GM21515 (cell line): ENCODE results near the gene IFT27.

ENCODE experiments used
- ATAC-seq: cut with Tn5 transposase; IDR thresholded peaks from one replicate; pipeline ENCODE4 v1.9.1; 2021; ENCODE audit not compliant: unreplicated experiment

The IFT27 gene

DNA sequence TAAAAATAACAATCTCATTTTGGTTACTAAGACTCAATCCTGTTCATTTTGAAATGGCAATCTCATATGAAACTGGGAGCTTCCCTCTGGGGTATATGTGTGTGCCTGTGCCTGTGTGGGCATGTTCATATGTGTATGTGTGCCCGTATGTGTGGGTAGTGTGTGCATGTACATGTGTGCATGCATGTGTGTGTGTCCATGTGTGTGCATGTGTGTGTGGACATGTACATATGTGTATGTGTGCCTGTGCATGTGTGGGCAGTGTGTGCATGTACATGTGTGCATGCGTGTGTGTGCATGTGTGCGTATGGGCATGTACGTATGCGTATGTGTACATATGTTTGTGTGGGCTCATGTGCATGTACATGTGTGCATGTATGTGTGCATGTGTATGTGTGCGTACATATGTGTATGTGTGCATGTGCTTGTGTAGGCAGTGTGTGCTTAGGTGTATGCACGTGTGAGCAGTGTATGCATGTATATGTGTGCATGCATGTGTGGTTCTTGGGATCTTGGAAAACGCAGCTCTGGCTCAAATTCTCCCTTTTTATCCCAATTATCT is 47.9 kb downstream of the IFT27 start:
- ATAC-seq = no peak

DNA sequence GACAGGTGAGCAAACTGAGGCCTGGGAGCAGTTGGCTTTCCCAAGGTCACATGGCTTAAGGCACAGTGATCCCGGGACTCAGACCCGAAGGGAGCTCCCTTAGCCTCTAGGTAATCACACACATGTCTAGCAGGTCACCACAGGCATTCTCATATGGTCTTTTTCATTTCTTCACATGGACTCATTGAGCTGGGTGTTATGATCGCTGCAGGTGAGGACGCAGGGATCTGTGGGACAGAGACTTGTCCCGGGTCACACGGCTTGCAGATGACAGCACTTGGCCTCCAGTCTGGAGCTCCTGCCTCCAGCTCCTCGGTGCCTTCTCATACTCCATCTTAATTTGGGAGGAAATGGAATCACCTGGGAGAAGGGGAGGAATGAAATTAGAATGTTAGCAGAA is 48.8 kb downstream of the IFT27 start:
- ATAC-seq = no peak

DNA sequence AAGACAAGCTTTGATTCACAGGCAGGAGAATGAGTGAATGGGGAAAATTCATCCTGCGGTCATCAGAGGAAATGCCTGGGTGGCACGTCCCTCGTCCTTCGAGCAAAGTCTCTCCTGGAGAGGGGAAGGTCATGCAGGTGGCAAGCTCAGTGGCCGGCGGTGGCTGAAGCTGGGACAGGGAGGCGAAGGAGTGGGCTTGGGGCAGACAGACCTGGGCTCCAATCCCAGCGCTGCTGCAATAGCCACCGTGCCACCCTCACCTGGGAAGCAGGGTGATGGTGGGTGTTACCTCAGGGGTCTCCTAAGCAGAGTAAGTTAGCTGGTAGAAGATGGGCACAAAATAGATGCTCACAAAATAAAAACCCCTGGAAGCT is 49.9 kb downstream of the IFT27 start:
- no peak for ATAC-seq

DNA sequence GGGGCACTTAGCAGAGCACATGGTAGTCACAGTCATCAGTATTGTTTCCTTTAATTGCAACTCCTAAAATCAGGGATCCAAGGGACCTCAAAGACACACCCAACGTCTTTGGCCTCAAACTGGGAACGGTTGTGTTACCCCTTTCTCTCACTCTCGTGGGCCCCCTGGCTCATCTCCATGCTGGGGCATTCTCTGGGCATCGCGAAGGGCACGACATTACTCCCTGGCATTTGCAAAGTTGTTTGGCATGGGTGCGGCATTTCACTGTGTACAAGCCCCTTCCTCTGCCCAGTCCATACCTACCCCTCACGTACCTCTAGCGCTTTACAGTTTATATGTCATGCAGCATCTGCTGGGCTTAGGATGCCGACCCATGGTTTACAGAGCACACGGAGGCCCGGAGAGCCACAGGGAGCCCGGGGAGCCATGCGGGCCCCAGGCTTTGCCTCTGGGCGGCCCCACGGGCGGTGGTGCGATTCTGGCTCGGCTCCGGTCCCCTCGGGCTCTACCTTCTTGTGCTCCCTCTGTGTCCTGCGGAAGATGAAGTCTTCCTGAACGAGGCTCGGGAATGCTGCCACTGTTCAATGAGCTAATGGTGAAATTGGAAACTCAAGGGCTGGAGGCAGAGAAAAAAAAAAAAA is 50.4 kb downstream of the IFT27 start:
- no peak for ATAC-seq

DNA sequence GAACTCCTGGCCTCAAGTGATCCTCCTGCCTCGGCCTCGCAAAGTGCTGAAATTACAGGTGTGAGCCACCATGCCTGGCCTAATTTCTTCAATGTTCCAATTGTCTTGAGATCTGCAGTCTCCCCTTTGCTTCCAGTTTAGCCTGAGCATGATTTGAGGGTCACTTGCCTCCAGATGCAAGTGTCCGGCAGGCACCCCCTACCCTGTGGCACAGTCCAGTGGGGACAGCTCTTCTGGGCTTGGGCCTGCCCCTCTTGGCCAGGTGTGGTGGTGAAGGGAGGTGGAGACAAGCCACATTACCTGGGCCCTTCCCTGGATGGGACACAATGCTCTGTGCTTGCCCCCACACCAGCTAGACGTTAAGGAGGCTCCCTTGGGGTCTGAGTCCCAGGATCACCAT is 51.1 kb downstream of the IFT27 start:
- ATAC-seq = no peak

DNA sequence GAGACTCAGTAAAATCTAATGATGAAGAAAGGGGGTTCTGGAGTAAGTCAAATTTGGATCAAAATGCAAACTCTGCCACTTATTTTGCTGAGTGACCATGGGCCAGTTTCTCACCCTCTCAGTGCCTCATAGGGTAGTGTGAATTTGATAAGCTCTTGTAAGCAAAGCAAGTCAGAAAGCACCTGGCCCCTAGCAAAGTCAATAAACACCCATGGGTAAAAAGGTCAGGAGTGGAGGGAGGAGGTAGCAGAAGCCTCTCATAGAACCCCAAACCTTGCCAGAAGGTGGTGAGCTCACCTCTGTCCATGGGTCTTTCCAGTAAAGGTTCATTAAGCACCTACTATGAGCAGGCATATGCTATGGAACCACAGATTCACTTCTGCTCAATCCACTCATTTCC is 53.9 kb downstream of the IFT27 start:
- ATAC-seq = no peak

DNA sequence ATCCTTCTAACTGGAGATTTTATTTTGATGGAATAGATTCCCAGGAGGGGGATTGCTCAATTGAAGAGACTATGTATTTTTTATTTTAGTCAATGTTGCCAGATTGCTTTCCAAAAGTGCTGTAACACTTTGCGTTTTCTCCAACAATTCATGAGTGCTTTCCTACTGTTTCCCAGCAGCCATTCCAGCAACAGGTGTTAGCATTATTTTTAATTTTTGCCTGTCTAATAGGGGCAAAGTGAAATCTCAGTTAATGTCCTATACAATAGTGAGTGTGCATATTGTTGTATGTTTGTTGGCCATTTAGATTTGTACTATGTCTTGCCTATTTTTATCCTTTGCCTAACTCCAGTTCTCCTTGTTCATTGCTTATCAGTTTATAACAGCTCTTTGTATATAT is 60.3 kb downstream of the IFT27 start:
- no peak for ATAC-seq

DNA sequence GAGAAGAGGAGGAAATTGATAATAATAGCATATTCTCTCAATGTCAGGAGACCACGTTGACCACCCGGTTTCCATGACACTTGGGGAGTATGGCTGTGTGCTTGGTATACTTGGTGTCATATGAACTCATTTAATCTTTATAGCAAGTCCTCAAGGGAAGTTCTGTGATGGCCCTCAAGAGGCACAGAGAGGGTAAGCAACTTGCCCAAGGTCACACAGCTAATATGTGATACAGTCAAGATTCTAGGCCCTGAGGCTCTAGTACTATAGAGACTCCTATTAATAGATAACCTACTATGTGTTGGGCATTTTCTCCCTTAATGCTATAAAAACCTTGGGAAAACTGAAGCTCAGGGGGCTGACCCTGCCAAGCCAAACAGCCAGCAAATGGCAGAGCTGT is 61.8 kb downstream of the IFT27 start:
- ATAC-seq = no peak

DNA sequence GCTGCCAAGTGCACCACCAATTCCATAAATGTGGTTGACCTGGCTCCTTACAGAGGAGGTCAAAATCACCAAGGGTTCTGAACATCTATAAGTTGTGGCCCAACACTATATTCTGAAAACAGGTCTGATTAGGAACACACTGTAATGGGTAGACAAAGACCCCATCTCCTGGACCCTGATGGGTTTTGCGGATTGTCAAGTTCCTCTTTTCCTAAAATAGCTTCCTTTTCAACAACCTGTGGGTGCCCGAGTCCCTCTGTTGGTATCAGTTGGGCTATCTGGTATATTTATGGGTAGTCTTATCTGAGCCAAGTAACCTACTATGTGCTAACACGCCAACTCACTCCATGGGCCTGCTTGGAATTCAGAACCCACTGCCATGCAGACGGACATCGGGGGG is 62.5 kb downstream of the IFT27 start:
- ATAC-seq = no peak
